ENCODE results near the gene OTOP2.

OTOP2 gene, protein sequence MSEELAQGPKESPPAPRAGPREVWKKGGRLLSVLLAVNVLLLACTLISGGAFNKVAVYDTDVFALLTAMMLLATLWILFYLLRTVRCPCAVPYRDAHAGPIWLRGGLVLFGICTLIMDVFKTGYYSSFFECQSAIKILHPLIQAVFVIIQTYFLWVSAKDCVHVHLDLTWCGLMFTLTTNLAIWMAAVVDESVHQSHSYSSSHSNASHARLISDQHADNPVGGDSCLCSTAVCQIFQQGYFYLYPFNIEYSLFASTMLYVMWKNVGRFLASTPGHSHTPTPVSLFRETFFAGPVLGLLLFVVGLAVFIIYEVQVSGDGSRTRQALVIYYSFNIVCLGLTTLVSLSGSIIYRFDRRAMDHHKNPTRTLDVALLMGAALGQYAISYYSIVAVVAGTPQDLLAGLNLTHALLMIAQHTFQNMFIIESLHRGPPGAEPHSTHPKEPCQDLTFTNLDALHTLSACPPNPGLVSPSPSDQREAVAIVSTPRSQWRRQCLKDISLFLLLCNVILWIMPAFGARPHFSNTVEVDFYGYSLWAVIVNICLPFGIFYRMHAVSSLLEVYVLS

GRCh38 chr17:74924250-74924948, at the start of gene OTOP2:
OTOP2 (plus strand) TSS chr17:74924273; CDS start chr17:74924633, 360 bp downstream.
- H2AFZ ChIP-seq: peak within 1 kb of the TSS; percentile 77
- peak within 1 kb of the TSS; percentile 24 for H3K4me2 ChIP-seq (ENCODE audit: low read length)
- no peak within 1 kb of the TSS for H3K4me3 ChIP-seq (ENCODE audit: low read depth, low read length)
- no peaks in the 10 kb centered on the region for H3K36me3 ChIP-seq (ENCODE audit: control insufficient read depth, insufficient read depth, low read length)
- H3K27me3 ChIP-seq (ENCODE audit: control insufficient read depth, insufficient read depth, low read length): peaks cover 12% of the 10 kb centered on the region
- H3K9ac ChIP-seq: no peak within 1 kb of the TSS
- TF ChIP-seq CTCF (IDR thresholded peaks at IDR 0.05): no peak
- no peaks in the 10 kb centered on the region for H3K4me1 ChIP-seq
- no peak within 1 kb of the TSS for H3K27ac ChIP-seq
- H3K79me2 ChIP-seq: no peaks in the 10 kb centered on the region
- H3K9me3 ChIP-seq (ENCODE audit: control insufficient read depth, low read length): no peaks in the 10 kb centered on the region

GRCh38 chr17:74874615-74875037, 49.4 kb upstream of the OTOP2 start:
- H3K27me3 ChIP-seq (ENCODE audit: control insufficient read depth, insufficient read depth, low read length): no peaks in the 10 kb centered on the region
- TF ChIP-seq CTCF (IDR thresholded peaks at IDR 0.05): no peak
- peaks cover 23% of the 10 kb centered on the region for H3K4me1 ChIP-seq
- no peak overlapping the region for H3K4me3 ChIP-seq (ENCODE audit: low read depth, low read length)
- no peak overlapping the region for H2AFZ ChIP-seq
- H3K9ac ChIP-seq: no peak overlapping the region
- H3K79me2 ChIP-seq: no peaks in the 10 kb centered on the region
- no peaks in the 10 kb centered on the region for H3K9me3 ChIP-seq (ENCODE audit: control insufficient read depth, low read length)
- H3K27ac ChIP-seq: no peak overlapping the region
- H3K36me3 ChIP-seq (ENCODE audit: control insufficient read depth, insufficient read depth, low read length): no peaks in the 10 kb centered on the region
- no peak overlapping the region for H3K4me2 ChIP-seq (ENCODE audit: low read length)

GRCh38 chr17:74875155-74875976, 48.7 kb upstream of the OTOP2 start:
- no peaks in the 10 kb centered on the region for H3K36me3 ChIP-seq (ENCODE audit: control insufficient read depth, insufficient read depth, low read length)
- H3K27me3 ChIP-seq (ENCODE audit: control insufficient read depth, insufficient read depth, low read length): no peaks in the 10 kb centered on the region
- no peak overlapping the region for H3K4me2 ChIP-seq (ENCODE audit: low read length)
- no peak overlapping the region for H2AFZ ChIP-seq
- H3K4me1 ChIP-seq: peaks cover 23% of the 10 kb centered on the region
- no peak overlapping the region for H3K4me3 ChIP-seq (ENCODE audit: low read depth, low read length)
- TF ChIP-seq CTCF (IDR thresholded peaks at IDR 0.05): no peak
- H3K9me3 ChIP-seq (ENCODE audit: control insufficient read depth, low read length): no peaks in the 10 kb centered on the region
- H3K79me2 ChIP-seq: no peaks in the 10 kb centered on the region
- no peak overlapping the region for H3K9ac ChIP-seq
- no peak overlapping the region for H3K27ac ChIP-seq

GRCh38 chr17:74875977-74876593, 48.0 kb upstream of the OTOP2 start:
- no peak overlapping the region for H3K27ac ChIP-seq
- H3K79me2 ChIP-seq: no peaks in the 10 kb centered on the region
- no peaks in the 10 kb centered on the region for H3K9me3 ChIP-seq (ENCODE audit: control insufficient read depth, low read length)
- TF ChIP-seq CTCF (IDR thresholded peaks at IDR 0.05): no peak
- no peak overlapping the region for H3K4me2 ChIP-seq (ENCODE audit: low read length)
- H3K4me3 ChIP-seq (ENCODE audit: low read depth, low read length): no peak overlapping the region
- H3K4me1 ChIP-seq: peaks cover 23% of the 10 kb centered on the region
- H3K9ac ChIP-seq: no peak overlapping the region
- no peaks in the 10 kb centered on the region for H3K27me3 ChIP-seq (ENCODE audit: control insufficient read depth, insufficient read depth, low read length)
- no peak overlapping the region for H2AFZ ChIP-seq
- no peaks in the 10 kb centered on the region for H3K36me3 ChIP-seq (ENCODE audit: control insufficient read depth, insufficient read depth, low read length)
